Ramos (cell line): Measurements from ENCODE around the gene KLHL1.
"Not testable (repeated sequence)": the region's sequence is repeated elsewhere in the genome, so short reads cannot be mapped to it uniquely, and the experiment has no call there.

Experiments used
- in situ Hi-C: fragments of 300-500 bp; cut with MboI; formaldehyde crosslinking; loops from one replicate; pipeline ENCODE4 v1.14.3; 2022; ENCODE audit warnings: low sequenced_read_pairs; ENCODE audit not compliant: unreplicated experiment

Gene KLHL1, protein sequence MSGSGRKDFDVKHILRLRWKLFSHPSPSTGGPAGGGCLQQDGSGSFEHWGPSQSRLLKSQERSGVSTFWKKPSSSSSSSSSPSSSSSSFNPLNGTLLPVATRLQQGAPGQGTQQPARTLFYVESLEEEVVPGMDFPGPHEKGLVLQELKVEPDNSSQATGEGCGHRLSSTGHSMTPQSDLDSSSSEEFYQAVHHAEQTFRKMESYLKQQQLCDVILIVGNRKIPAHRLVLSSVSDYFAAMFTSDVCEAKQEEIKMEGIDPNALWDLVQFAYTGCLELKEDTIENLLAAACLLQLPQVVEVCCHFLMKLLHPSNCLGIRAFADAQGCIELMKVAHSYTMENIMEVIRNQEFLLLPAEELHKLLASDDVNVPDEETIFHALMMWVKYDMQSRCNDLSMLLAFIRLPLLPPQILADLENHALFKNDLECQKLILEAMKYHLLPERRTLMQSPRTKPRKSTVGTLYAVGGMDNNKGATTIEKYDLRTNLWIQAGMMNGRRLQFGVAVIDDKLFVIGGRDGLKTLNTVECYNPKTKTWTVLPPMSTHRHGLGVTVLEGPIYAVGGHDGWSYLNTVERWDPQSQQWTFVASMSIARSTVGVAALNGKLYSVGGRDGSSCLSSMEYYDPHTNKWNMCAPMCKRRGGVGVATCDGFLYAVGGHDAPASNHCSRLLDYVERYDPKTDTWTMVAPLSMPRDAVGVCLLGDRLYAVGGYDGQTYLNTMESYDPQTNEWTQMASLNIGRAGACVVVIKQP

DNA sequence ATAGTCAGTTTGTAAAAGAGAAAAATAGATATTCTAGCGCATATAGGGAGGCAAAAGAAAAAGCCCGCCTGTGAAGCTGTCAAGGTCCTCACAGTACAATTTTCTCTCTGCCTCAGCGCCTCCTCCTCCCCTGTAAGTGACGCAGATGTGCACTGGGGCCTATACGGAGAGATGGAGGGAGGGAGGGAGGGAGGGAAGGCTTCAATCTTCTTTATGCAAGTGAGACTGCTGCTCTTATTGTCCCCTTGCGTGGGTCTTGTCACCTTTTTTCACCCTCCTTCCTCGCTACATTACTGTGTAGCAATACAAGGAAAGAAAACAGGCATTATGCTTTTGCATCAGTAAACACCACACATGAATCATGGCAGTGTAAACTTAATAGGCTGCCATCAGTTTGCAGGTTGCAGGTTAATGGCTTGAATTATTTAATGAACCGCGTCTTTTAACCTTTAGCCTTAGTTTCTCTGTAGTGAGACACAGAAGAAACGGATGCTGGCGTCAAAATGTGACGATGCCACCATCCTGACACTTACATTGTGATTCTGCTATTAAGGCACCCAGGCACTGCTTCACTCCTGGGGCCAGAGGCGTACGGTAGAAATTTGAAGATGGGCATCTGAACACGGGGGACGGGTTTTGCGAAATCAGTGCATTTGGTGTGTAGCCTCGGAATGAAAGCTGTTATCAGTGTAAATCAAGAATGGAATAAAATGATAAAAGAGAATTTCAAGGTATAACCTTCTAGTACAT is at the start of gene KLHL1:
KLHL1 (minus strand) TSS at position 97 of the 750 bp plus-strand sequence. CDS start 753 bp downstream, outside the sequence.
- in situ Hi-C loops = no loop called here

DNA sequence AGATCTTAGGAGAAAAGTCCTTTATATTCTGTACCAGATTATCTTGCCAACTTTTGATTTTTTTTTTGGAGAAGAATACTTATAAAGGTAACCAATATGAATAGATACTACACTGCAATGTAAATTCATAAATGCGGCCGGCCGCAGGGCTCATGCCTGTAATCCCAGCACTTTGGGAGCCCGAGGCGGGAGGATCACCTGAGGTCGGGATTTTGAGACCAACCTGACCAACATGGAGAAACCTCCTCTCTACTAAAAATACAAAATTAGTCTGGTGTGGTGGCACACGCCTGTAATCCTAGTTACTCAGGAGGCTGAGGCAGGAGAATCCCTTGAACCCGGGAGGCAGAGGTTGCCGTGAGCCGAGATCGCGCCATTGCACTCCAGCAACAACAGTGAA is 34.4 kb upstream of the KLHL1 start:
- in situ Hi-C loops = not testable (repeated sequence)

DNA sequence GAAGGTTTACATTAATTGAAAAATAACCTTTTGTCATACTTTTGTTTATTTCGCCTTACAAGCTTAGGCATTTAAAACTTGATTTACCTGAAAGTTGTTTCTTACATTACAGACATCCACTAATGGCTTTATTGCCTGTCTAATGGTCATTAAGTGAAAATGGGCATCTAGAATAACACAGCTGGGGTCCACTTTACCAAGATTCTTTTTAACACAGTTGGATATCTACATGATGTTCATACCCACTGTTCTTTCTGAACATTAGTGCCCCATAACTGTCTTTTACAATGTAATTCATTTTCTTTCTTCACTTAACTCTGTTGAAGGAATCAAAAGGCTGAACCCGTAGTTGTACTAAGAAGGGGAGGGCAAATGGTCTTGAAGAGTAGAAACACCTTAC is 19.8 kb upstream of the KLHL1 start:
- in situ Hi-C loops = no loop called here

DNA sequence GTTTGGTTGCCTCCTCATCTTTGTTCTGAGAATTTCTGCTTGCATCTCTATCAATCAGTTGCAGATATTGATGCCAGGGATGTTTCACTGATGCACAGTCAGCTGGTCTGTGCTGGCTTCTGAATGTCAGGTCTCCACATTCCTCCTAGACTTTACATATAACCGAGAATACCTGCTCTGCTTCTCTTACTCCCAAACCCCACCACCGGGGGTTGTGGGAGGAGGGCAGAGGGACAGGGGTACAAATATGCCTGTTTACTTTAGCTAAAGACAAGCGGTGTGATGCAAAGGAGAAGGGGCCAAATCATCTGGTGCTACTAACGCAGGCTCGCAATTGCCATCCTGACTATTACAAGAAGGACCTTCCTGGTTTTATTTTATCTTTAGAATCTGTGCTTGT is 17.4 kb upstream of the KLHL1 start:
- in situ Hi-C loops = no loop called here

DNA sequence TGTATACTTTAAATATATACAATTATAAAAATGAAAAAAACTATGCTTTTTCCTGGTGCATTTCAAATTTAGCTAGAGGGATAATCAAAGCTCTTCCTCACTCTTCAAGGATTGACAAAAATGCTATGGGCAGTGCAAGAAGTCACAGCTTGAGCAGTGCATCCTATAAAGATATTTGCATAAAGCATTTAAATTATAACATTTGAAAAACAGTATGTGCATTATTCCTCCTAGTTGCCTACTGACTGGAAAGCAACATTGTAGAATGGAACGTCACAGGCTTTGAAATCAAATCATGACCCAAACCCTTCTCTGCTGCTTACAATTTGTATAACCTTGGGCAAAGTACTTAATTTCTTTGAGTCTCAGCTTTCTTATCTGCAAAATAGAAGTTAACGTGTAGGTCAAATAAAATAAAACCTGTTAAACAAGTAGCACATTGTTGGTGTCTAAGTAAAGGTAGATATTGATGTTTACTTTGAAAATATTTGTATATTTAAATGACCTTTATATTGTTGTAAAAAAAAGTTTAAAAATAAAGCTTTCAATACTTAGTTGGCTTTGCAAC is 9.2 kb upstream of the KLHL1 start:
- in situ Hi-C loops = no loop called here

DNA sequence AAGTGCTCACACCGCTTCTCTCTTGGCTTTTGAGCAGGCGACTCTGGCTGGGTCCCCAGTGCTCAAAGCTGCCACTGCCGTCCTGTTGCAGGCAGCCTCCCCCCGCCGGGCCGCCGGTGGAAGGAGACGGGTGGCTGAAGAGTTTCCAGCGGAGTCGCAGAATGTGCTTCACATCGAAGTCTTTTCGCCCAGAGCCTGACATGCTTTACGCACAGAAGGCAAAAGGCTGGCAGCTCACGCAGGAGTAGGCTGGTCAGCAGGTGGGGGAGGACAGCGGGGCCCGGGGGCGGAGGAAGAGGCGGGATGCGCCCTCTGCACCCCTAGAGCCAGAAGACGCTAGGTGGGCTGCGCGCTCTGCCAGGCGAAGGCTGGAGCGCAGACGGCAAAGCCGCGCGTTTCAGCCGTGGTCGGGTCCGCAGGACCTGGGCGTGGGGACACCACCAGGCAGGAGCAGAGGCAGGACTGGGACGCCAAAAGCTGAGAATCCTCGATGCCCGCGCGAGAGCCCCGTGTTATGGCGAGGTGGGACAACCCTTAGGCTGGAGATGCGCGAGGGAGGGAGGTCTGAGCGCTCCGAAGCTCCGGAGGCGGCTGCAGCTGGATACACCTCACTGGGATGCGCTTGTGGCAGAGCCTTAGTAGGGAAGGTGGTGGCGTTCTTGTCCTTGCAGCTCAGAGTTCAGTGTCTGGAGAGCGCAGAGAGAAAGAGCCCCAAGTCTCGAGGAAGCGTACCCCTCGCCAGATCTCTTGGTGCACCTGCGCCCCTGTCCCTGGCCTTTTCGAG is 562 bp downstream of the KLHL1 start, which contains the start of gene ATXN8OS:
ATXN8OS (plus strand) TSS at position 329 of the 784 bp plus-strand sequence.
- in situ Hi-C loops = no loop called here

DNA sequence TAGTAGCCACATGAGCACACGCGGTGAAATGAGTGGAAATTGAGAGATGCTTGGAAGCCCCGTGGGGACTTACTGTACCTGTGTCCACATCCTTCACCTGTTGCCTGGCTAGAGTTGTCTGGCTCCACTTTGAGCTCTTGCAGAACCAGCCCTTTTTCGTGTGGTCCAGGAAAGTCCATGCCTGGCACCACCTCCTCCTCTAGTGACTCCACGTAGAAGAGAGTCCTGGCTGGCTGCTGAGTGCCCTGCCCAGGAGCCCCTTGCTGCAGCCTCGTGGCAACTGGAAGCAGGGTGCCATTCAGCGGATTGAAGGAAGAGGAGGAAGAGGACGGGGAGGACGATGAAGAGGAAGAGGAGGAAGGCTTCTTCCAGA is 1.1 kb downstream of the KLHL1 start:
- in situ Hi-C loops = no loop called here

DNA sequence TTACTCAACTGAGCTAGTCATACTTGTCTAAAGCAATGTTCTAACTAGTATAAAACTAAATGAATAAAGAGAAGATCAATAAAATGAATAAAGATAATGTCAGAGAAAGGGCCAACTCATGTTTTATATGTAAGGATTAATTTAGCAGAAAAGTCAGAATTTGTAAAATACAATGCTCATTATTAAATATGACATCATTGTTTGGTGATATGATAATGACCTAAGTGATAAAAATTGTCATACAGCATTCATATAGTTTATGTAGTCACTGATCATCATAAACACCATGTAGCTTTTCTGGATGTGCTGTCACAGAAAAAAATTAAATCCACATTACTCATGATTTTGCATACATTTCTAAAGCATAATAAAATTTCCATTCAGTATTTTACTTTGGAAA is 3.8 kb downstream of the KLHL1 start:
- in situ Hi-C loops = no loop called here

DNA sequence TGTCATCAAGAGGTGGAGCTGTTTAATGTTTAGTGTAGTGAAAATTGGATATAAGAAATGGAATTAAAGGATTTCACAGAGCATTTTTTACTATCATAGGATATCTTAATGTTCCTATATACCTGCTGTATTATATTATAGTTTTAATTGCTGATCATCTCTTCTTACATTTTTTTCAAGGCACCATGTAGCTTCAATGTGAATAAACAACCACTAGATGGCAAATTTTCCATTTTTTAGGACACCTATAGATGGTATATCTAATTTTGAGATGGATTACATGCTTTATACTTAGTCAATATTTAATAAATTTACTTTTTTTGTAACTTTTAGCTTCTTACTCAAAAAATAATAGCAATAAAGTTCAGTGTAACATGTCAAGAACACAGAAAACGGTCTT is 9.6 kb downstream of the KLHL1 start:
- in situ Hi-C loops = no loop called here

DNA sequence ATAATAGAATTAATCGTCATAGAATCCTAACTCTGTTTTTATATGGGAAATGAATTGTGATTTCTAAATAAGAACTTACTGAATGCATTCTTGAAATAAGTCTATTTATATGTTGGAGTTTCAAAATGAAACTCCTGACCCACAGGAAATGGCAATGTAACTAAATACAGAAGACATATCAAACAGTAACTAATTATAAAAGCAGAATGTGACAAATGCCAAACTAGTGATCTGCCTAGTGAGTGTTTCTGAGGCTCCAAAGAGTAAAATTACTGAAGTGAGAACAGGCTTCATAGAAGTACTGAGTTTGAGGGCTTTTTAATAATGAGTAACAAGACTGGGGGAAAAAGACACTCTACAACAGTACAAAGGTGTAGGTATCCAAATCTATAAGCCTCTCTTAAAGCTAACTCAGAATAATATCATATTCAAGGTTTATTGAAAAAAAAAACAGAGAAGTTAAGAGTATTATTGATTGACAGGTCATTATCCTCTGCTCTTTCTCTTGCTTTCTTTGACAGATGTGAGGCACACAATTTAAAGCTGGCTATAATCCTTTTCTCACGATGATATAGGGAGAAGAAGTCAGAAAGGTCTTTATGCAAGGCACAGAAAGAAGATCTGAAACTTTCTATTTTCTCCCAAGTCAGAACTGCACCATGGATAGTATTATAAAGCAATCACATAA is 18.1 kb downstream of the KLHL1 start:
- in situ Hi-C loops = no loop called here

DNA sequence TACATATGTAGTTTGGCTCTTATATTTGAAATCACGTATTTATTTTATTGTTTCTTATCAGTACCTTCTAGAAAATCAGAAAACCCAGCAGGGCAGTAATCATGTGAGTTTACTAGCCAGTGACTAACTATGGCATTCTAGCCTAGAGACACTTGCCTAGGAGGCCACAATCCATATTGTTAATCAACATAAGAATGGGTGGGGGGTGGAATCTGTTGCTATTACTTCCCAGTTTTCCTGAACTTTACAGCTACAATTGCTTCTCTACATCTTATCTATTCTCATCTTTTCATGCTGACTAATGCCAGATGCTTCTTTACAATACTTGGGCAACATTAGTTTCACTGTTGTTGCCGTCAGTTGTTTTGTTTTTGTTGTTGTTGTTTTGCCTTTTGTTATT is 19.3 kb downstream of the KLHL1 start:
- in situ Hi-C loops = no loop called here

DNA sequence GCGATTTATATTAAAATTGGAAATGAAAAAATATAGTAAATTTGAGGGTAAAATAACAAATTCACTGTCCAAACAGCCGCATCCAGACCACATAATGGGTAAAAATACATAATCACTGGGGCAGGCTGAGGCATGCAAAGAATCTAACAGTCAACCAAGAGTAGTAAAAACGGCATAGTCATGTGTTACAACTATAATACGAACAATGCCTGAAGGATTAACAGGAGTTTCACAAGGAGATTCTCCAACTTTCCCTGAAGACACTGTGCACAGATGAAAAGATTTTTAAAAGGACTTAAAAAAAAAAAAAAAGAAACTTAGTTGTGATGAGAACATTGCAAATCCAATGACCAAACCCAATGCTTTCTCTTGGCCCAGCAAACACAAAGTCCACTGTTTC is 21.0 kb downstream of the KLHL1 start:
- in situ Hi-C loops = no loop called here

DNA sequence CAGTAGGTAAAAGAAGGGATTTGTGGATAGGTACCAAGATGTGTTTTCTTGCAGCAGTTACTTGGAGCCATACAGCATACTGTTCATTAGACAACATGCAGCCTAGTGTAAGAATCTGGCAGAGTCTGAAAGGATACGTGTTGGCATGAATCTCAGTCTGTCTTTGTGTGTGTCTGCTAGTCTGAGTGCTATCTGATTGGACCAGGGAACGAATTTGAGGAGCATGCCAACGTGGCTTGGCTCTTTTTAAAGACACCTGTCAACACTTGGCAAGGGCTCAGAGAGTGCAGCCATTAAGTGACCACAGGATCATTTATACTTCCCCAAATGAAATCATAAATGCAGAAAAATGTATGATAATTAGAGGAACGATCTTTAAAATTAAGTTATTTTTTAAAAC is 28.2 kb downstream of the KLHL1 start:
- in situ Hi-C loops = no loop called here

DNA sequence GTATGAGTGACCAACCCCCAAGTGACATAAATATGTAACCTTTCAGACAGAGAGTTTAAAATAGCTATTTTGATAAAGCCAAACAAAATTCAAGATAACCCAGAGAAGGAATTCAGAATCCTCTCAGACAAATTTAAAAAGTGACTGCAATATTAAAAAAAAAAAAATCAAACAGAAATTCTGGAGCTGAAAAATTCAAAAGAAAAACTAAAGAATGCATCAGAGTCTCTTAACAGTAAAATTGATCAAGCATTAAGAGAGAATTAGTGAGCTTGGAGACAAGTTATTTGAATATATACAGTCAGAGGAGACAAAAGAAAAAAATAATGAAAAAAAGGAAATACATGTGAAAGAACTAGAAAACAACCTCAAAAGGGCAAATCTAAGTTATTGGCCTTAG is 53.7 kb downstream of the KLHL1 start:
- in situ Hi-C loops = no loop called here

DNA sequence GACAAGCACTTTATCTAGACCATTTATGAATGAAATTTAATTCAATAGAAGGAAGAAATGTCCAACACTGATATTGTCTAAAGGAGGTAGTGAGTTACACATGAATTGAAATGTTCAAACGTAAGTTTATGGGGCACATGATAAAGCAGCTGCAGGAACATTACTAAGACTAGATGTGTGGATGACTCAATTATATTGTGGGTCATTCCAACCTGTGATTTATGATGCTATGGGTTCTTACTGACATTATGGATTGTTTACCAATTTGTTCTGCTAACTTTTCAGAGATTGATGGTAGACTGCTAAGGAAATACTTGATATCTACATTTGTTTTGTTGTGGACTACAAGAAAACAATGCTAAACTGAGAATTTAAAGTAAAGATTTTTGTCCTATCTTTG is 56.7 kb downstream of the KLHL1 start:
- in situ Hi-C loops = no loop called here

DNA sequence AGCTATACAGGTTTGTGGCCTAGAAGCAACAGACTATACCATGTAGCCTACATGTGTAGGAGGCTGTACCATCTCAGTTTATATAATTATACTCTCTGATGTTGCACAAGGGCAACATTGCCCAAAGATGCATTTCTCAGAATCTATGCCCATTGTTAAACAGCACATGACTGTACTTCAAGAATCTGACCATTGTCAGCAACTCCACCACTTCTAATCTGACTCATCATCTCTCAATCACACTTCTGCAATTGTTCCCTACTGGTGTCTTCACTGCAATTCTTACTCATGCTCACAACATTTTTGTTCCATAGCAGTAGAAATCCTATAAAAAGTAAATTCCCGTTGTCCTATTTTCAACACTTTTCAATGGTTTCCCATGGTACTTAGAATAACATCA is 64.6 kb downstream of the KLHL1 start:
- in situ Hi-C loops = no loop called here

DNA sequence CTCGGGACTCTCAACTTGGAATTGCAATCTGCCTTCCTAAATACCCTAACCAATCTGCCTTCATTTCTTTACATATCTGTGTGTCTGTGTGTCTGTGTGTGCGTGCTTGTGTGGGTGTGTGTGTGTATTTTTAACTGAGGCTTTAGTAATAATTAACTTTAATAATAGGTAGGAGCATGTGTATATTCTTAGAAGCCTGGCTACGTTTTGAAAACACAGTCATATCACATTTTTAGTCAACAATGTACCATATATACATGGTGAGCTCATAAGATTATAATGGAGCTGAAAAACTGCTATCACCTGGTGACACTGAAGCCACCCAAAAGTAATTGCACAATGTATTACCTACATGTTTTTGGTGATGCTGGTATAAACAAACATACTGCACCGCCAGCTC is 66.1 kb downstream of the KLHL1 start:
- in situ Hi-C loops = no loop called here

DNA sequence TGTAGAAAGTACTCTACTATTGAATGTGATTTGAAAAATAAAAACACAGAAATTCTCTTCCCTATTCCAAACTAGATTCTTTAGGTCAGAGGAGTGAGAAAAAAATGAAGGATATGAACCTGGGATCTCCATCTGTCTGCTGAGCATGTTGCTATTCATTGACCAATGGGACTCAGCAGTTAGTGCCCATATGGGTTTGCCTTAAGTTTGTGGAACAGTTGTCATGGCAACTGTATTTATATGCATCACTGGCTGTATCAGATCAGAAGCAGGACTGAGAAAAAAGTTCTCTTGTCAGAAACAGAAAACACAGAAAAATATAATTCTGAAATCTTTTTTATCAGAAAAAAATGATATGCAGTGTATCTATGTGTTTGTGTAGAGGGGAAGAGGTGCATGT is 74.0 kb downstream of the KLHL1 start:
- in situ Hi-C loops = no loop called here

DNA sequence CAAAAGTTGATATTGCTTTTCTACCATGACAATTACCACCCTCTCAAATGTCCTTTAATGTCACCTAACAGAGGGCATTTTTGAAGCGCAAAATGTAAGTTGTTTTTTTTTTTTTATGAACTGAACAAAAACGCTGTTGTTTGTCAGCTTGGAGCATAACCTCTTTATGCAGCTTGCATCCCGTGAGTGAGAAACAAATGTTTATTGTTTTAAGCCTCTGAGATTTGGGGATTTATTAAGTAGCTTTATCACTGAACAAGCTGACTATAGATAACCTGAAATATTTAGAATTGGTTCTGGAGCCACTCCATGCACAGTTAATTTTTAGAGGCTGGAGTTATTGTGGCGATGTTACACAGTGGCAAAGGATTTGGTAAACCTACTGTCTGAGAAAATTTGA is 80.7 kb downstream of the KLHL1 start:
- in situ Hi-C loops = no loop called here
